Cerebellar nuclear complex (tissue), 1 donor: ENCODE data around the gene CEP20.
"Not testable (repeated sequence)": the region's sequence is repeated elsewhere in the genome, so short reads cannot be mapped to it uniquely, and the experiment has no call there.

Experiments used
- DNase-seq, 2 experiments: peaks; one replicate each; lab custom pipeline; 2025; lab: John Stamatoyannopoulos, UW

Gene CEP20

GRCh38 chr16:15857724-15858560 lies 30.5 kb downstream of the CEP20 start:
- DNase-seq: no peak

GRCh38 chr16:15856901-15857698 lies 31.3 kb downstream of the CEP20 start, which contains the start of gene MYH11:
TSS of gene MYH11 (minus strand) at chr16:15857028. CDS start at chr16:15838252, 18,776 bp downstream.
- no peak for DNase-seq

- no peak for DNase-seq
Measured at GRCh38 chr16:15856182-15856581, 32.2 kb downstream of the CEP20 start.

- no peak for DNase-seq
Measured at GRCh38 chr16:15855704-15856003, 32.7 kb downstream of the CEP20 start.

DNA sequence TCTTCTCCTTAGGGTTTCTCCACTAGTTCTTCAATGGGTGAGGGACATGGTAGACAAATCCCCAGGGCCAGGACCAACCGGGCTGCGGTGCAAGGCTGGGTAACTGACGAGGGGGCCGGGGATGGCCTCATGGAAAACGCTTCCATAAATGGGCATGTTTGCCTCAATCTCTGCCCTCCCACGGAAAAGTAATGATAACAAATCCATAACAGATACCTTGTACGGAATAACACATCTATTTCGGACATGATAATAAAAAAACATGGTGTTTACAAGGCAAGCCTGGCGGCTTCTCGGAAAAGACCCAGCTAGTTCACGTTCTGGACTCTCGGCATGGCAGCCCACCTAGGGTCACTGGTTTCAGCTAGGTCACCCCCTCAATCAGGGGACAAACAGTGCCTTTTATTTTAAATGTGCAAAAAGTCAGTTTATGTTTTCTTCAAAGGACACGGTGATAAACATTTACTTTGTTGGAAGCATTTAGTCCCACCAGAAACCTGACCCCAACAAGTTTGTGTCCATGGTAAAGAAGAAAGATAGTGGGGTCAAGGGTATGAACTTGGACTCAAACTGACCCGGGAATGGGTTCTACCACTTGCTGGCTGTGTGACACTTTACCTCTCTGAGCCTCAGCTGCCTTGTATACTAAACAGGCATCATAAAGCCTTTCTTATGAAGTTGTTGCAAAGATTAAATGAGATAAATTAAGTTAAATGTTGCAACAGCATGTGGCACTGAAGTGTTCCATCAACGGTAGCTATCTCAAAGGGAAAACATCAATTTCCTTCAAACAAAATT lies 33.3 kb downstream of the CEP20 start:
- DNase-seq: no peak

GRCh38 chr16:15854061-15854460 lies 34.3 kb downstream of the CEP20 start:
- no peak for DNase-seq

GRCh38 chr16:15853021-15853420 lies 35.4 kb downstream of the CEP20 start:
- no peak for DNase-seq

DNA sequence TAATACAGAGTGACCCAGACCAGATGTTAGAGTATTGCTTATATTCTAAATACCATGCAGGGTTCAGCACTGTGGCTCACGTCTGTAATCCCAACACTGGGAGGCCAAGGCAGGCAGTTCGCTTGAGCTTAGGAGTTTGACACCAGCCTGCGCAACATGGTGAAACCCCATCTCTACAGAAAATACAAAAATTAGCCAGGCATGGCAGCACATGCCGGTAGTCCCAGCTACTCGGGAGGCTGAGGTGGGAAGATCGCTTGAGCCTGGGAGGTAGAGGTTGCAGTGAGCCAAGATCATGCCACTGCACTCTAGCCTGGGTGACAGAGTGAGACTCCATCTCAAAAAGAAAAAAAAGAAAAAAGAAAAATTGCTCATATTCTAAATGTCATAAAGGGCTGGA lies 37.8 kb downstream of the CEP20 start:
- not testable (repeated sequence) for DNase-seq

DNA sequence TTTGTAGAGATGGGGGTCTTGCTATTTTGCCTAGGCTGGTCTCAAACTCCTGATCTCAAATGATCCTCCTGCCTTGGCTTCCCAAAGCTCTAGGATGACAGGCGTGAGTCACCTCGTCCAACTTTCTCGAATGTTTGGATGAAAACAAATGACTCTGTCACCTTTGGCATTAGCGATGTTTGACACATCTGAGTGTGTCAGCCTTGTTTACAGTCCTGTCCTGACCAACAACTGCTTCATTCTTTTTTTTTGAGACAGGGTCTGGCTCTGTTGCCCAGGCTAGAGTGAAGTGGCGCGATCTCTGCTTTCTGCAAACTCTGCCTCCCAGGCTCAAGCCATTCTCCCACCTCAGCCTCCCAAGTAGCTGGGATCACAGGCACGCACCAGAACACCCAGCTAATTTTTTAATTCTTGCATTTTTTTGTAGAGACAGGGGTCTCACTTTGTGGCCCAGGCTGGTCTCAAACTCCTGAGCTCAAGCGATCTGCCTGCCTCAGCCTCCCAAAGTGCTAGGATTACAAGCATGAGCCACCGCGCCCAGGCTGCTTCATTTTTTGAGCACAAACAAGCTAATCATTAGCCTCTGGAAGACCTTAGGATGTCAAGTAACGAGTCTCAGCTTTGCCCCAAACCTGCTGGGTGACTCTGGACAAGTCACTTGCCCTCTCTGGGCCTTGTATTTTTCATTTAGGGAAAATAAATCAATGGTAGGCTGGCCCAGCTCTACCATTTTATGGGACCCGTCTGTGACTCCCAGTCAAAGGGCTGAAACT lies 39.0 kb downstream of the CEP20 start:
- DNase-seq: no peak

GRCh38 chr16:15847611-15848175 lies 40.7 kb downstream of the CEP20 start:
- no peak for DNase-seq

DNA sequence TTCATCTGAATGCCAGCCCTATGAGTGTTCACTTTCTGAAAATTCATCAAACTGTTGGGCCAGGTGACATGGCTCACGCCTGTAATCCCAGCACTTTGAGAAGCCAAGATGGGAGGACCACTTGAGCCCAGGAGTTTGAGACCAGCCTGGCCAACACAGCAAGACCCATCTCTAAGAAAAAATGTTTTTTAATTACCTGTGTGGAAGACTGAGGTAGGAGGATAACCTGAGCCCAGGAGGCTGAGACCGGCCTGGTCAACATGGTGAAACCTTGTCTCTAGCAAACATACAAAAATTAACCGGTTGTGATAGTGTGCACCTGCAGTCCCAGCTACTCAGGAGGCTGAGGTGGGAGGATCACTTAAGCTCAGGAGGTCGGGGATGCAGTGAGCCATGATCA lies 41.9 kb downstream of the CEP20 start:
- no peak for DNase-seq

GRCh38 chr16:15843635-15844279 lies 44.6 kb downstream of the CEP20 start:
- no peak for DNase-seq

DNA sequence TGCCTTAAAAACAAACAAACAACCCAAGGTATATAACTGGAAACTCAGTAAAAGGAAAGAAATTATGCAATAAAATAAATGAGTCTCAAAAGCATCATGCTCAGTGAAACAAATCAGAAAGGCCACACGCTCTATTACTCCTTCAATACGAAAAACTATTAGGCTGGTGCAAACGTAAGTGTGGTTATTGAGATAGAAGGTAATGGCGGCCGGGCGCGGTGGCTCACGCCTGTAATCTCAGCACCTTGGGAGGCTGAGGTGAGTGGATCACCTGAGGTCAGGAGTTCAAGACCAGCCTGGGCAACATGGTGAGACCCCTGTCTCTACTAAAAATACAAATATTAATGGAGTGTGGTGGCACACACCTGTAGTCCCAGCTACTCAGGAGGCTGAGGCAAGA lies 49.2 kb downstream of the CEP20 start:
- not testable (repeated sequence) for DNase-seq

DNA sequence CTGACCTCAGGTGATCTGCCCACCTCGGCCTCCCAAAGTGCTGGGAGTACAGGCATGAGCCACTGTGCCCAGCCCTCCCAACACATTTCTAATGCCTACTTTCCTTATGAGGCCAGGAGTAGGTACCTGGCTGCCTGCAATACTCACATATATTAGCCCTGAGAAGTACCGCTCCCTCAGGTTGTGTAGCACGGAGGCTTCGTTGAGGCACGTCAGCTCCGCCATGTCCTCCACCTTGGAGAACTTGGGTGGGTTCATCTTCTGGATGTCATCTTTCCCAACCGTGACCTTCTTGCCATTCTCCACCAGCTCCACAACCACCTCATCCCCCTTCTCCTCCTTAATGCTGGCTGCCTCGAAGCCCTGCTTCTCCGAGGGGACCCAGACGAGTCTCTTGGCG lies 50.6 kb downstream of the CEP20 start:
- DNase-seq: no peak

GRCh38 chr16:15836965-15837611 lies 51.3 kb downstream of the CEP20 start:
- no peak for DNase-seq

GRCh38 chr16:15836074-15836473 lies 52.3 kb downstream of the CEP20 start:
- no peak for DNase-seq

DNA sequence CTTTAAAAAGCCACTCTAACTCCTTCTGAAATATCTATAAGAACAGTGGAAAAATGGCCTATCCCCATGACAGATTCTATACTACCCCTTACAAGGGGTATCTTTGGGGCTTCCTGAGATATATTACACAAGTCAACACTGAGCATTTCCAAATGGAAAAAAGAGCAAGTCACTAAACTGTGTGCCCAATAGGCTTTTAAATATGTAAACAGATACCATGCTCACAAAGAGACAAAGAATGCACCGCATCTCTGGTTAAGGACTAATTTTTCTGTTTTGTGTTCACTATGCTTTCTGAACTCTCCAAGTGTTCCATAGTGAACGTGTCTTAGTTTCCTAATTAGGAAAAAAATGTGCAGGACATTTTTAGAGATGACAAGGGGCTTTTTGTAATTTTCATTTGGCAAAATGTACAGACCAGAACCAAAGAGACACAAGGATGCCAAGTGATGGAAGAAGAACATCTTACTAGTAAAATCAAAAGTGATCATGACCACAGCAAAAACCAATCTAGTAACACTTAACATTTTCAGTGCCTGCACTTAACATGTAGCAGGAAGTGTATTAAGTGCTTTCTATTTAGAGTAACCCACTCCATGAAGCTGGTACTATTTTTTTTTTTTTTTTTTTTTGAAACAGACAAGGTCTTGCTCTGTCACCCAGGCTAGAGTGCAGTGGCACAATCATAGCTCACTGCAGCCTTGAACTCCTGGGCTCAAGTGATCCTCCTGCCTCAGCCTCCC lies 53.1 kb downstream of the CEP20 start:
- no peak for DNase-seq

DNA sequence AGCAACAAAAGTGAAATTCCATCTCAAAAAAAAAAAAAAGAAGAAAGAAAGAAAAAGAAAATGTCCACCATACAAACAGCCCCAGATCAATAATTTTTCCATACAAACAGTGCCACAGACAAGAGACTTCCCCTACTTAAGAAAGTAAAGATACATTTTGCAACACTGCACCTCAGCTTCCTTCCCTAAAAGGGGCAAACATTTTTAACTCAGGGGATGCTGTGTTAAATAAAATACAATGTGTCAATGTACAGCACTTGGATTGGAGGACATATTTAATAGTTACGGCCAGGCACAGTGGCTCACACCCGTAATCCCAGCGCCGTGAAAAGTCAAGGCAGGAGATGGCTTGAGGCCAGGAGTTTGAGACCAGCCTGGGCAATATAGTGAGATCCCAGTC lies 53.9 kb downstream of the CEP20 start:
- DNase-seq: no peak

DNA sequence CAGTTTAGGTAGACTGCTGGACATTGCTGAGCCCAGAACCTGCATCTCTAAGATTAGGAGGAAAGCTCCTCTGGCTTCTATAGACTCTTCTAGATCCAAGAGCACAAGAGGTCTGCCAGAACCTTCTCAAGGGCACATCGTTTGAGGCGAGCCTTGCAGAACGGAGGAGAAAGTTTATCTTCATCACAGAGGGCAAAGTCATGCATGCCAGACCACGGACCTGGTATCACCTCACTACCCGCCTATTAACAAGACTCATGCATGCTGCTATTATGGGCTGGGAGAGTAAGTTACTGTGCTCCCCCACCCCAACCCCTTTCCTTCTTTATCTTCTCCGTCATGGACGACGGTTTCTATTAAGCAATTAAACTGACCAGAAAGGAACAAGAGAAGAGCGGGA lies 54.9 kb downstream of the CEP20 start:
- DNase-seq: no peak

GRCh38 chr16:15832241-15832640 lies 56.2 kb downstream of the CEP20 start:
- DNase-seq: no peak
